Esophagus muscularis mucosa (tissue), 4 donors: Measurements from ENCODE around the gene FLRT1. TPM values are rescaled to one million over a fixed set of nuclear protein-coding genes. Genes with fewer than 3 reads are reported as not detected.

Source experiments
- DNase-seq: peaks from one replicate; pipeline ENCODE4 v3.0.0-alpha.2; 2017; ENCODE audit errors: extremely low spot score
- H3K27ac ChIP-seq, 4 donors: fragments of 200-600 bp; sonication (generic); replicated peaks in 1 of 4; 1 replicate in 3 of 4; 2 replicates in 1 of 4; pipeline ENCODE4 v1.5.1; 2016 to 2019; ENCODE audit warnings: mild to moderate bottlenecking in 1 of 4
- H3K27me3 ChIP-seq, 4 donors: fragments of 200-600 bp; sonication (generic); one replicate each; pipeline versions ENCODE4 v1.5.1 to v1.6.0; 2016 to 2019
- H3K36me3 ChIP-seq, 4 donors: fragments of 200-600 bp; sonication (generic); one replicate each; pipeline ENCODE4 v1.5.1; 2016 to 2019
- H3K4me1 ChIP-seq, 4 donors: fragments of 200-600 bp; sonication (generic); one replicate each; pipeline ENCODE4 v1.5.1; 2016 to 2019
- H3K4me3 ChIP-seq, 4 donors: fragments of 200-600 bp; sonication (generic); 1 replicate in 2 of 4; 2 replicates in 2 of 4; pipeline ENCODE4 v1.5.1; 2016 to 2019; ENCODE audit warnings: mild to moderate bottlenecking in 4 of 4, moderate library complexity in 1 of 4
- H3K9me3 ChIP-seq, 4 donors: fragments of 200-600 bp; sonication (generic); 1 replicate in 3 of 4; 2 replicates in 1 of 4; pipeline ENCODE4 v1.5.1; 2016 to 2019
- CTCF ChIP-seq, 3 experiments: fragments of 200-600 bp in 2 of 3; fragments of 450-650 bp in 1 of 3; sonication (generic) in 2 of 3; IDR thresholded peaks; one replicate each; pipeline ENCODE4 v1.5.1; 2017 to 2019; ENCODE audit warnings: antibody characterized with exemption in 3 of 3, mild to moderate bottlenecking in 2 of 3, moderate library complexity in 1 of 3
- EP300 ChIP-seq: sonication (generic); formaldehyde crosslinking; IDR thresholded peaks from one replicate; pipeline ENCODE4 v1.6.1; 2017; ENCODE audit warnings: antibody characterized with exemption
- POLR2A ChIP-seq: fragments of 450-650 bp; IDR thresholded peaks from one replicate; pipeline ENCODE4 v1.6.1; 2017; ENCODE audit warnings: antibody characterized with exemption, moderate library complexity, mild to moderate bottlenecking, low read depth
- POLR2AphosphoS5 ChIP-seq, 2 donors: sonication (generic); formaldehyde crosslinking; IDR thresholded peaks; one replicate each; pipeline ENCODE4 v1.6.1; 2017; ENCODE audit warnings: antibody characterized with exemption in 2 of 2
- WGBS: methylation state at CpG from one replicate; pipeline ENCODE4 v1.1.5; 2018; 5-methylcytosine and 5-hydroxymethylcytosine counted together
- intact Hi-C: fragments of 100-400 bp; cut with DNase I; formaldehyde crosslinking; loops from one replicate; pipeline ENCODE4 v1.15.1; 2023
- total RNA-seq, 4 donors: library from RNA; depleted of rRNA; stranded (reverse); fragments of >200 nt; gene quantifications; one replicate each; pipeline versions ENCODE4 v1.1.0 to v1.2.1, GENCODE V29; 2016

The FLRT1 gene
- total RNA-seq, 4 donors from 2014 or later, result 2.1 to 5.0 (median 3.1) TPM

DNA sequence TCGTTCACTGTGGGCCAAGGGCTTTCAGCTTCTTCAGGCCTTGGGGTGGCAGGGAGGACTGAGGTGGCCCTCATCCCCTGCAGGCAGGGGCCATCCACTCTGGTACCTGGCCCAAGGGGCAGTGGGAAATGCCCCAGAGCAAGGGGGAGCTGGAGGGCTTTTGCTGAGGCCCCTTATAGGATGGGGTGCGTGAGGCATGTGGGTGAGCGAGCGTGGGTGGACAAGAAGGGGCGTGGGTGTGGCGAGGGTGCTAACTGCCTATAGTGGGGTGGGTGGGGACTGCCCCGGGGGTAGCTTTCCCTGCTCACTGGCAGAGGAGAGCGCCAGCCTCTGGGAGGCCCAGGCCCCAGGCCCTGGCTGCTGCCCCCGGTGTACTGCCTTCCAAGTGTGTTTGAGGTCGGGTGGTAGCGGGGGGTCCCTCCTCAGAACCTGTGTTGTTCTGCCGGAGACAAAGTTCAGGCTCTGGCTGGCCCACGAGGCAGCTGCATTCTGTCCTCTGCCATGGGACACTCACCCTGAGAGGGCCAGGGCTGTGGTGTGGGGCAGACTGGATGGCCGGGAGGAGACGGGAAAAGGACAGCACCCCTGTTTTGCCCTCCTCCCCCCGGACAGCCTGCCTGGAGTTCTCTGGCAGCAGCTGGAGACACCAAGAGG, 3.4 kb downstream of the FLRT1 start:
- TF ChIP-seq POLR2A (no peak), POLR2AphosphoS5 (IDR thresholded peaks at IDR 0.05) (no peak), EP300 (no peak), CTCF (IDR thresholded peaks at IDR 0.05) (no peak)
- Histone ChIP-seq H3K27me3 (peaks cover 3 to 27% (median 7%) of the 10 kb centered on the region in 4 donors), H3K9me3 (no peaks in the 10 kb centered on the region), H3K36me3 (no peaks in the 10 kb centered on the region), H3K4me3 (no peak overlapping the region), H3K27ac (peak overlapping the region in 1 of 4 donors; percentile 39), H3K4me1 (peaks cover 18 to 39% (median 25%) of the 10 kb centered on the region in 4 donors)
- no peak for DNase-seq
- intact Hi-C loops, result no loop called here
- WGBS, result 77% methylated on average over 15 of the region's 16 CpGs

- intact Hi-C loops, result no loop called here
- Histone ChIP-seq H3K4me1 (peaks cover 10 to 33% (median 14%) of the 10 kb centered on the region in 4 donors), H3K4me3 (no peak overlapping the region), H3K36me3 (no peaks in the 10 kb centered on the region), H3K27me3 (peaks cover 0 to 13% (median 1%) of the 10 kb centered on the region in 4 donors), H3K9me3 (no peaks in the 10 kb centered on the region), H3K27ac (no peak overlapping the region)
- 72% methylated on average over 15 of the region's 20 CpGs for WGBS
- DNase-seq, result no peak
- TF ChIP-seq POLR2A (no peak), CTCF (IDR thresholded peaks at IDR 0.05) (peak; percentile 15 to 37 (median 28))
These were observed 5.1 kb downstream of the FLRT1 start for GRCh38 chr11:64040684-64041322.

DNA sequence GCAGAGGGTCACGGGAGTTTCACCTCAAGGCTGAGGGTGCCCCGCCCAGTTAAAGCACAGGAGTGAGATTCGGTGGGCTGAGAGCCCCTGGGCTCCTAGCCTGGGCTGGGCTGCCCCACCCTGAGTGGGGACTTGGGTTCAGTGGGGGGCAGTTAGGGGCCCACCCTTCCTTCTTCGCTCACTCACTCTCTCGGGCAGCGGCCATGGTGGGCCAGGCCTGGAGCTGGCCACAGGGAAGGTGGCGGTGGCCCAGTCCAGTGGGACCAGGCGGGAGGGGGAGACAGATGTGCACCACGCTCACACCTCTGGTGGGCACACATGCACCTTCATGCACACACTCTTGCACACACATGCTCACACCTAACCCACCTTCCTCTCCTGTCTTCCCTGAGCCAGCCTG, 6.1 kb downstream of the FLRT1 start:
- peaks cover 0 to 31% (median 4%) of the 10 kb centered on the region in 4 donors for H3K4me1 ChIP-seq
- H3K36me3 ChIP-seq, result no peaks in the 10 kb centered on the region
- 91% methylated on average over 6 of the region's 9 CpGs for WGBS
- H3K27ac ChIP-seq, result no peak overlapping the region
- no peak overlapping the region for H3K4me3 ChIP-seq
- no peaks in the 10 kb centered on the region for H3K9me3 ChIP-seq
- no peak for DNase-seq
- TF ChIP-seq POLR2A (no peak), POLR2AphosphoS5 (IDR thresholded peaks at IDR 0.05) (no peak), CTCF (IDR thresholded peaks at IDR 0.05) (no peak), EP300 (no peak)
- intact Hi-C loops, result no loop called here
- H3K27me3 ChIP-seq, result peaks cover 0 to 2% (median 0%) of the 10 kb centered on the region in 4 donors

DNA sequence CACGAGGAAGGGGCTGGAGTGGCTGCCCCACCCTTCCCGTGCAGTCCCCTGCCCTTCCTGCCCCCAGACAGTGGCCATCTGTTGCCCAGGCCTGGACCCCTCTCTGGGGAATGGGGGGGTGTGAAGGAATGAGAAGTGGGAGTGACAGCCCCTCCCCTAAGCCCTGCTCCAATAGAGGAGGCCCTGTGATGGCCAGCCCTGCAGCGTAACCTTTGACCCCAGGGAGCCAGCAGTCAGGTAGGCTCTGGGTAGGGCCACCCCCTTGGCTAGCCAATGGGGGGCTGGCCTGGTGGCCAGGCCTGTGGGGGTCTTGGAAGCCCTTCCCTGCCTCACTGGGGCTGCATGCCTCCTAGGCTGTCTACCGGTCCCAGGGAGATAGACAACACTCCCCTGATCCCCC, 6.6 kb downstream of the FLRT1 start:
- no peak for DNase-seq
- Histone ChIP-seq H3K9me3 (no peaks in the 10 kb centered on the region), H3K27me3 (no peaks in the 10 kb centered on the region), H3K4me1 (peaks cover 0 to 29% (median under 1%) of the 10 kb centered on the region in 4 donors), H3K4me3 (no peak overlapping the region), H3K36me3 (no peaks in the 10 kb centered on the region), H3K27ac (no peak overlapping the region)
- 53% methylated on average over 2 of the region's 4 CpGs for WGBS
- TF ChIP-seq CTCF (IDR thresholded peaks at IDR 0.05) (no peak), EP300 (no peak), POLR2AphosphoS5 (IDR thresholded peaks at IDR 0.05) (no peak), POLR2A (no peak)
- intact Hi-C loops, result no loop called here
